ENCODE results near the gene GPR12. TPM values are rescaled to one million over a fixed set of nuclear protein-coding genes. Genes with fewer than 3 reads are reported as not detected.

The GPR12 gene
- polyA plus RNA-seq, 1 donor from 2014 or later, result 6.7 TPM

GRCh38 chr13:26718146-26718545 is 42.4 kb downstream of the GPR12 start:
- Histone ChIP-seq H3K9ac (ENCODE audit: low read length) (no peak overlapping the region), H3K4me3 (ENCODE audit: low read length) (no peak overlapping the region), H4K20me1 (ENCODE audit: insufficient read depth) (no peaks in the 10 kb centered on the region), H3K36me3 (ENCODE audit: insufficient read depth, low read length) (no peaks in the 10 kb centered on the region), H3F3A (ENCODE audit: insufficient read depth, low read length, poor library complexity, severe bottlenecking) (no peaks in the 10 kb centered on the region), H3K4me2 (ENCODE audit: low read length) (no peak overlapping the region), H3K9me2 (ENCODE audit: insufficient read depth, low read length) (no peaks in the 10 kb centered on the region), H3K9me3 (ENCODE audit: low read length) (no peaks in the 10 kb centered on the region), H2AFZ (ENCODE audit: low read depth, low read length) (no peak overlapping the region), H3K27ac (ENCODE audit: low read length) (no peak overlapping the region), H3K79me2 (replicated peaks; ENCODE audit: insufficient read depth, low read length) (no peaks in the 10 kb centered on the region), H3K27me3 (ENCODE audit: insufficient read depth, low read depth, low read length) (no peaks in the 10 kb centered on the region)
- no peak for TF ChIP-seq SMC3 (conservative IDR thresholded peaks at IDR 0.05; ENCODE audit: poor library complexity)
- no peak for TF ChIP-seq EP300 (conservative IDR thresholded peaks at IDR 0.05; ENCODE audit: poor library complexity, severe bottlenecking)
- no peak for TF ChIP-seq EZH2 (IDR thresholded peaks at IDR 0.05; ENCODE audit: borderline replicate concordance, insufficient read depth, low read length, poor library complexity, severe bottlenecking)
- no peak for TF ChIP-seq REST (IDR thresholded peaks at IDR 0.05; ENCODE audit: borderline replicate concordance)
- no peak for TF ChIP-seq POLR2AphosphoS5 (IDR thresholded peaks at IDR 0.05)
- no peak for TF ChIP-seq MXI1 (conservative IDR thresholded peaks at IDR 0.05; ENCODE audit: poor library complexity, severe bottlenecking)
- no peak for TF ChIP-seq RAD21 (conservative IDR thresholded peaks at IDR 0.05)
- TF ChIP-seq CTCF (IDR thresholded peaks at IDR 0.05; ENCODE audit: poor library complexity, severe bottlenecking), result no peak
- TF ChIP-seq TAF1 (IDR thresholded peaks at IDR 0.05; ENCODE audit: low read depth), result no peak

- Histone ChIP-seq H3K9me3 (ENCODE audit: low read length) (no peaks in the 10 kb centered on the region), H3K27me3 (ENCODE audit: insufficient read depth, low read depth, low read length) (no peaks in the 10 kb centered on the region), H3K9me2 (ENCODE audit: insufficient read depth, low read length) (no peaks in the 10 kb centered on the region), H4K20me1 (ENCODE audit: insufficient read depth) (no peaks in the 10 kb centered on the region), H3F3A (ENCODE audit: insufficient read depth, low read length, poor library complexity, severe bottlenecking) (no peaks in the 10 kb centered on the region), H3K9ac (ENCODE audit: low read length) (no peak overlapping the region), H3K27ac (ENCODE audit: low read length) (no peak overlapping the region), H3K4me3 (ENCODE audit: low read length) (no peak overlapping the region), H3K4me2 (ENCODE audit: low read length) (no peak overlapping the region), H3K79me2 (replicated peaks; ENCODE audit: insufficient read depth, low read length) (no peaks in the 10 kb centered on the region), H2AFZ (ENCODE audit: low read depth, low read length) (no peak overlapping the region), H3K36me3 (ENCODE audit: insufficient read depth, low read length) (no peaks in the 10 kb centered on the region)
- no peak for TF ChIP-seq TAF1 (IDR thresholded peaks at IDR 0.05; ENCODE audit: low read depth)
- TF ChIP-seq RAD21 (conservative IDR thresholded peaks at IDR 0.05), result no peak
- TF ChIP-seq REST (IDR thresholded peaks at IDR 0.05; ENCODE audit: borderline replicate concordance), result no peak
- no peak for TF ChIP-seq EP300 (conservative IDR thresholded peaks at IDR 0.05; ENCODE audit: poor library complexity, severe bottlenecking)
- no peak for TF ChIP-seq POLR2AphosphoS5 (IDR thresholded peaks at IDR 0.05)
Measured at GRCh38 chr13:26716984-26717383, 43.6 kb downstream of the GPR12 start.
